ENCODE measurements around the gene TEAD1.

DNA sequence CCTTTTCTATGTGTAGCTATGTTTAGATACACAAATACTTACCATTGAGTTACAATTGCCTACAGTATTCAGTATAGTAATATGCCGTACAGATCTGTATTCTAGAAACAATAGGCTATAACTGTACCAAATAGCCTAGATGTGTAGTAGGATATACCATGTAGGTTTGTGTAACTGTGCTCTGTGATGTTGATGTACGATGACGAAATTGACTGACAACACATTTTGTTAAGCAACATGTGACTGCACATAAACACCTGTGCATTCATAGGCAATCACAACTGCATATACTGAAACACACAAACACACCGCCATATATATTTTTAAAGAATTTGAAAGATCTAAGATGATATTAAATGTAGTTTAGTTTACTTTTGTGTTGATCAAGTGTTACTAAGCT, 60.4 kb downstream of the TEAD1 start:
- TF ChIP-seq, protein P1, sequence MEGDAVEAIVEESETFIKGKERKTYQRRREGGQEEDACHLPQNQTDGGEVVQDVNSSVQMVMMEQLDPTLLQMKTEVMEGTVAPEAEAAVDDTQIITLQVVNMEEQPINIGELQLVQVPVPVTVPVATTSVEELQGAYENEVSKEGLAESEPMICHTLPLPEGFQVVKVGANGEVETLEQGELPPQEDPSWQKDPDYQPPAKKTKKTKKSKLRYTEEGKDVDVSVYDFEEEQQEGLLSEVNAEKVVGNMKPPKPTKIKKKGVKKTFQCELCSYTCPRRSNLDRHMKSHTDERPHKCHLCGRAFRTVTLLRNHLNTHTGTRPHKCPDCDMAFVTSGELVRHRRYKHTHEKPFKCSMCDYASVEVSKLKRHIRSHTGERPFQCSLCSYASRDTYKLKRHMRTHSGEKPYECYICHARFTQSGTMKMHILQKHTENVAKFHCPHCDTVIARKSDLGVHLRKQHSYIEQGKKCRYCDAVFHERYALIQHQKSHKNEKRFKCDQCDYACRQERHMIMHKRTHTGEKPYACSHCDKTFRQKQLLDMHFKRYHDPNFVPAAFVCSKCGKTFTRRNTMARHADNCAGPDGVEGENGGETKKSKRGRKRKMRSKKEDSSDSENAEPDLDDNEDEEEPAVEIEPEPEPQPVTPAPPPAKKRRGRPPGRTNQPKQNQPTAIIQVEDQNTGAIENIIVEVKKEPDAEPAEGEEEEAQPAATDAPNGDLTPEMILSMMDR (IDR thresholded peaks at IDR 0.05) = no peak
- TF ChIP-seq, protein P2, sequence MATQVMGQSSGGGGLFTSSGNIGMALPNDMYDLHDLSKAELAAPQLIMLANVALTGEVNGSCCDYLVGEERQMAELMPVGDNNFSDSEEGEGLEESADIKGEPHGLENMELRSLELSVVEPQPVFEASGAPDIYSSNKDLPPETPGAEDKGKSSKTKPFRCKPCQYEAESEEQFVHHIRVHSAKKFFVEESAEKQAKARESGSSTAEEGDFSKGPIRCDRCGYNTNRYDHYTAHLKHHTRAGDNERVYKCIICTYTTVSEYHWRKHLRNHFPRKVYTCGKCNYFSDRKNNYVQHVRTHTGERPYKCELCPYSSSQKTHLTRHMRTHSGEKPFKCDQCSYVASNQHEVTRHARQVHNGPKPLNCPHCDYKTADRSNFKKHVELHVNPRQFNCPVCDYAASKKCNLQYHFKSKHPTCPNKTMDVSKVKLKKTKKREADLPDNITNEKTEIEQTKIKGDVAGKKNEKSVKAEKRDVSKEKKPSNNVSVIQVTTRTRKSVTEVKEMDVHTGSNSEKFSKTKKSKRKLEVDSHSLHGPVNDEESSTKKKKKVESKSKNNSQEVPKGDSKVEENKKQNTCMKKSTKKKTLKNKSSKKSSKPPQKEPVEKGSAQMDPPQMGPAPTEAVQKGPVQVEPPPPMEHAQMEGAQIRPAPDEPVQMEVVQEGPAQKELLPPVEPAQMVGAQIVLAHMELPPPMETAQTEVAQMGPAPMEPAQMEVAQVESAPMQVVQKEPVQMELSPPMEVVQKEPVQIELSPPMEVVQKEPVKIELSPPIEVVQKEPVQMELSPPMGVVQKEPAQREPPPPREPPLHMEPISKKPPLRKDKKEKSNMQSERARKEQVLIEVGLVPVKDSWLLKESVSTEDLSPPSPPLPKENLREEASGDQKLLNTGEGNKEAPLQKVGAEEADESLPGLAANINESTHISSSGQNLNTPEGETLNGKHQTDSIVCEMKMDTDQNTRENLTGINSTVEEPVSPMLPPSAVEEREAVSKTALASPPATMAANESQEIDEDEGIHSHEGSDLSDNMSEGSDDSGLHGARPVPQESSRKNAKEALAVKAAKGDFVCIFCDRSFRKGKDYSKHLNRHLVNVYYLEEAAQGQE (IDR thresholded peaks at IDR 0.05; ENCODE audit: insufficient read depth in 1 of 2, low read depth in 2 of 2, low read length in 1 of 2) = no peak
